ENCODE data around the gene PYGB.

DNA sequence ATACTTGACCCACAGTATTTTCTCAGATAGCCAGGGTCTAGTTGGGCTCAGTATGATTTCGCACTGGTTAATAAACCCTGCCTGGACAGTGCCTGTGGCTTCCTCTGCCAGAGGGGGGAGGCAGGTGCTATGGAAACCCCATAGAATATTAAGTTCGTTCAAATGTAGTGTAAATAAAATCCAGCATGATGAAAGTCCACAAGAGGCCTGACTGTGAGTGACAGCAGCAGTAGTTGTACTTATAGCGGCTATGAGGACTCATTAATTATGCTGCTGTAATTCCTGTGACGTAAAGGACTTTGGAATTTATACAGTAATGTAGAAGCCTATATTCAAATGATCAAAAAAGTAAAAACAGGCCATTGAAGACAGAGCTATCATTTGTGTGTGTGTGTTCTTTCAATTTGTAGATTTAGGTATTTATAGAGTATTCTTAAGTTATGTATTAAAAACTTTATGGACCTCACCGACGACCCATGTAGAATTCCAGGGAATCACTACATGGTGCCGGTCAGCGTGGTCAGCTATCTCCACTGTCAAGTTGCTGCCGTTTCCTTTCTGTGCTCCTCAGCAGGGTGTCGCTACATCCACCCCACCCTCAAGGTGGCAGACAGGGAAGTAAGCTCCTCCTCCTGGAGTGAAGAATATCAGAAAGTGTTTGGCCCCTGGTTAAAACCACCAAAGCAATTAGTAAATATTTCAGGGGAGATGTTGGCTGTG, 10.0 kb downstream of the PYGB start:
- TF ChIP-seq, protein P1, sequence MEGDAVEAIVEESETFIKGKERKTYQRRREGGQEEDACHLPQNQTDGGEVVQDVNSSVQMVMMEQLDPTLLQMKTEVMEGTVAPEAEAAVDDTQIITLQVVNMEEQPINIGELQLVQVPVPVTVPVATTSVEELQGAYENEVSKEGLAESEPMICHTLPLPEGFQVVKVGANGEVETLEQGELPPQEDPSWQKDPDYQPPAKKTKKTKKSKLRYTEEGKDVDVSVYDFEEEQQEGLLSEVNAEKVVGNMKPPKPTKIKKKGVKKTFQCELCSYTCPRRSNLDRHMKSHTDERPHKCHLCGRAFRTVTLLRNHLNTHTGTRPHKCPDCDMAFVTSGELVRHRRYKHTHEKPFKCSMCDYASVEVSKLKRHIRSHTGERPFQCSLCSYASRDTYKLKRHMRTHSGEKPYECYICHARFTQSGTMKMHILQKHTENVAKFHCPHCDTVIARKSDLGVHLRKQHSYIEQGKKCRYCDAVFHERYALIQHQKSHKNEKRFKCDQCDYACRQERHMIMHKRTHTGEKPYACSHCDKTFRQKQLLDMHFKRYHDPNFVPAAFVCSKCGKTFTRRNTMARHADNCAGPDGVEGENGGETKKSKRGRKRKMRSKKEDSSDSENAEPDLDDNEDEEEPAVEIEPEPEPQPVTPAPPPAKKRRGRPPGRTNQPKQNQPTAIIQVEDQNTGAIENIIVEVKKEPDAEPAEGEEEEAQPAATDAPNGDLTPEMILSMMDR (IDR thresholded peaks at IDR 0.05) = no peak
- TF ChIP-seq POLR2A (IDR thresholded peaks at IDR 0.05) = no peak

All from thyroid gland (tissue), 4 donors.